GM13976 (cell line): ENCODE data around the gene DNMT3B.

ENCODE experiments used
- DNase-seq: peaks from one replicate; pipeline ENCODE4 v3.0.0; 2012; ENCODE audit warnings: low spot score
- CTCF ChIP-seq: IDR thresholded peaks from 2 replicates; pipeline ENCODE4 v1.5.1; 2012; ENCODE audit warnings: borderline replicate concordance, mild to moderate bottlenecking; ENCODE audit not compliant: insufficient read depth; ENCODE audit errors: extremely low read depth, missing control alignments, control extremely low read depth
- in situ Hi-C: fragments of 300-500 bp; cut with MboI; formaldehyde crosslinking; loops from one replicate; pipeline ENCODE4 v1.12.0; 2022; ENCODE audit warnings: low sequenced_read_pairs, mixed read lengths, inconsistent platforms; ENCODE audit not compliant: unreplicated experiment

Gene DNMT3B

GRCh38 chr20:32741151-32741550 is 21.0 kb upstream of the DNMT3B start:
- no peak for DNase-seq
- in situ Hi-C loops = no loop called here
- TF ChIP-seq CTCF = no peak

- in situ Hi-C loops = no loop called here
- DNase-seq = no peak
- no peak for TF ChIP-seq CTCF
Observed at GRCh38 chr20:32742322-32743236, 19.6 kb upstream of the DNMT3B start.

- in situ Hi-C loops = no loop called here
- TF ChIP-seq CTCF = no peak
- DNase-seq = peak; percentile 74
Observed at GRCh38 chr20:32743237-32744112, 18.7 kb upstream of the DNMT3B start, which contains the start of gene COMMD7. COMMD7 (minus strand) TSS chr20:32743467; CDS start chr20:32743391, 76 bp downstream.

- in situ Hi-C loops = no loop called here
- no peak for DNase-seq
- TF ChIP-seq CTCF = no peak
Observed at GRCh38 chr20:32749914-32750637, 12.1 kb upstream of the DNMT3B start.

- no peak for DNase-seq
- TF ChIP-seq CTCF = no peak
- in situ Hi-C loops = no loop called here
Observed at GRCh38 chr20:32751293-32751692, 10.9 kb upstream of the DNMT3B start.
